Naive thymus-derived CD8-positive, alpha-beta T cell (primary cell): ENCODE results near the gene OR2A14. TPM values are rescaled to one million over a fixed set of nuclear protein-coding genes. Genes with fewer than 3 reads are reported as not detected.
"Not testable (repeated sequence)": the region's sequence is repeated elsewhere in the genome, so short reads cannot be mapped to it uniquely, and the experiment has no call there.

Experiments
- ATAC-seq, 2 donors: fragments of 150-1000 bp; cut with Tn5 transposase in 1 of 2; sonication (Bioruptor Pico), chemical (Tn5 transposase) in 1 of 2; 1 replicate in 1 of 2; 2 replicates in 1 of 2; pipeline ENCODE4 v1.10.0; 2021; ENCODE audit warnings: mild to moderate bottlenecking in 2 of 2, moderate library complexity in 2 of 2
- POLR2A ChIA-PET: fragments of 350-600 bp; sonication (Branson Sonifier 250); formaldehyde crosslinking; loops from one replicate; lab custom pipeline; 2021; ENCODE audit warnings: antibody characterized with exemption; lab: Charles Lee
- DNase-seq, 10 donors: peaks; one replicate each; pipeline versions ENCODE4 v3.0.0 to v3.0.0-alpha.2; 2020 to 2022
- H3K27ac Mint-ChIP-seq, 10 donors: one replicate each; pipeline ENCODE4 v1.8.0; 2020 to 2022; ENCODE audit warnings: mild to moderate bottlenecking in 10 of 10, mixed read lengths in 10 of 10, moderate library complexity in 4 of 10, inconsistent platforms in 1 of 10
- H3K27me3 Mint-ChIP-seq, 5 donors: one replicate each; pipeline ENCODE4 v1.8.0; 2021 to 2022; ENCODE audit warnings: mixed read lengths in 5 of 5
- H3K36me3 Mint-ChIP-seq, 3 donors: one replicate each; pipeline ENCODE4 v1.8.0; 2020 to 2022; ENCODE audit warnings: mixed read lengths in 3 of 3, mild to moderate bottlenecking in 2 of 3, inconsistent platforms in 1 of 3
- H3K4me1 Mint-ChIP-seq, 4 donors: one replicate each; pipeline ENCODE4 v1.8.0; 2021 to 2022; ENCODE audit warnings: mixed read lengths in 4 of 4
- H3K4me3 Mint-ChIP-seq, 10 donors: one replicate each; pipeline ENCODE4 v1.8.0; 2020 to 2022; ENCODE audit warnings: mild to moderate bottlenecking in 10 of 10, mixed read lengths in 10 of 10, moderate library complexity in 6 of 10, inconsistent platforms in 1 of 10
- H3K9me3 Mint-ChIP-seq, 9 donors: one replicate each; pipeline ENCODE4 v1.8.0; 2020 to 2022; ENCODE audit warnings: mixed read lengths in 9 of 9, mild to moderate bottlenecking in 3 of 9, inconsistent platforms in 1 of 9, moderate library complexity in 1 of 9
- polyA plus RNA-seq, 3 donors: library from polyadenylated mRNA; unstranded; fragments of 300-500 nt; fragmentation: Illumina TruSeq; gene quantifications; one replicate each; pipeline ENCODE4 v1.2.3, GENCODE V29; 2021
- total RNA-seq, 8 experiments: library from RNA in 2 of 8; stranded (reverse) in 2 of 8; gene quantifications; one replicate each; pipeline ENCODE4 v1.2.3 and lab custom pipeline; 2021 to 2026

Gene OR2A14
- total and polyA plus RNA-seq, 5 experiments from 2014 or later, result not detected

GRCh38 chr7:144171594-144172350 is 48.8 kb downstream of the OR2A14 start:
- H3K9me3 Mint-ChIP-seq, result peaks cover 0 to 22% (median 2%) of the 10 kb centered on the region in 9 donors
- H3K4me1 Mint-ChIP-seq, DNase-seq, ATAC-seq, H3K4me3 Mint-ChIP-seq, POLR2A ChIA-PET, H3K36me3 Mint-ChIP-seq: not testable (repeated sequence)
- H3K27me3 Mint-ChIP-seq, result peaks cover 0 to 13% (median under 1%) of the 10 kb centered on the region in 5 donors
- H3K27ac Mint-ChIP-seq, result peak overlapping the region in 1 of 10 donors; percentile 70

GRCh38 chr7:144174613-144175012 is 51.6 kb downstream of the OR2A14 start:
- POLR2A ChIA-PET, result no interaction called here
- Mint-ChIP-seq H3K27me3 (peaks cover 0 to 27% (median 2%) of the 10 kb centered on the region in 5 donors), H3K4me1 (peaks cover 3 to 6% (median 3%) of the 10 kb centered on the region in 4 donors), H3K4me3 (no peak overlapping the region), H3K27ac (no peak overlapping the region), H3K36me3 (peaks cover 0 to 8% (median 2%) of the 10 kb centered on the region in 3 donors), H3K9me3 (peaks cover 0 to 20% (median 1%) of the 10 kb centered on the region in 9 donors)
- ATAC-seq (no peak), DNase-seq (no peak)

GRCh38 chr7:144178380-144179164 is 55.6 kb downstream of the OR2A14 start:
- H3K27me3 Mint-ChIP-seq, result peaks cover 0 to 27% (median 2%) of the 10 kb centered on the region in 5 donors
- H3K4me3 Mint-ChIP-seq, H3K36me3 Mint-ChIP-seq, H3K9me3 Mint-ChIP-seq, H3K27ac Mint-ChIP-seq, H3K4me1 Mint-ChIP-seq, POLR2A ChIA-PET: not testable (repeated sequence)
- DNase-seq, result peak in 7 of 10 donors; percentile 35 to 69 (median 43)
- peak; percentile 90 to 99 for ATAC-seq

- ATAC-seq, H3K36me3 Mint-ChIP-seq, H3K4me1 Mint-ChIP-seq, H3K27ac Mint-ChIP-seq, POLR2A ChIA-PET, DNase-seq, H3K9me3 Mint-ChIP-seq, H3K4me3 Mint-ChIP-seq: not testable (repeated sequence)
- H3K27me3 Mint-ChIP-seq, result peaks cover 0 to 27% (median 2%) of the 10 kb centered on the region in 5 donors
These were observed 56.1 kb downstream of the OR2A14 start for GRCh38 chr7:144179165-144179479.

Other genes starting within 250 kb of the OR2A14 start
- 10 to 100 TPM; 16.9 to 19.2 TPM for gene TCAF1, start 221.0 kb upstream of the OR2A14 start, total RNA-seq
- gene TCAF1, start 221.0 kb upstream of the OR2A14 start, polyA plus RNA-seq, result 10 to 100 TPM in 2 of 3 donors, 1 to 10 TPM in 1; 8.9 to 15.2 (median 12.8) TPM
- gene OR2F2, start 187.9 kb upstream of the OR2A14 start, total RNA-seq, result not detected
- not detected for gene OR2F2, start 187.9 kb upstream of the OR2A14 start, polyA plus RNA-seq
- not detected for gene OR2F1, start 168.3 kb upstream of the OR2A14 start, total RNA-seq
- gene OR2F1, start 168.3 kb upstream of the OR2A14 start, polyA plus RNA-seq, result not detected
- gene OR6B1, start 122.9 kb upstream of the OR2A14 start, total RNA-seq, result not detected
- gene OR6B1, start 122.9 kb upstream of the OR2A14 start, polyA plus RNA-seq, result not detected
- gene OR2A5, start 74.2 kb upstream of the OR2A14 start, total RNA-seq, result not detected
- under 1 TPM in 1 of 3 donors, not detected in 2; 0.05 TPM for gene OR2A5, start 74.2 kb upstream of the OR2A14 start, polyA plus RNA-seq
- not detected for gene OR2A25, start 53.4 kb upstream of the OR2A14 start, total RNA-seq
- gene OR2A25, start 53.4 kb upstream of the OR2A14 start, polyA plus RNA-seq, result not detected
- not detected for gene OR2A12, start 36.9 kb upstream of the OR2A14 start, total RNA-seq
- gene OR2A12, start 36.9 kb upstream of the OR2A14 start, polyA plus RNA-seq, result not detected
- not detected for gene OR2A2, start 13.6 kb upstream of the OR2A14 start, total RNA-seq
- not detected for gene OR2A2, start 13.6 kb upstream of the OR2A14 start, polyA plus RNA-seq
- 1 to 10 TPM; 1.8 to 1.9 TPM for gene CTAGE4, start 60.3 kb downstream of the OR2A14 start, total RNA-seq
- under 1 TPM in 1 of 3 donors, not detected in 2; 0.44 TPM for gene CTAGE4, start 60.3 kb downstream of the OR2A14 start, polyA plus RNA-seq
- gene ARHGEF35, start 72.7 kb downstream of the OR2A14 start, total RNA-seq, result 1 to 10 TPM; 4.2 to 5.0 TPM
- 1 to 10 TPM in 2 of 3 donors, under 1 TPM in 1; 0.87 to 2.4 (median 2.4) TPM for gene ARHGEF35, start 72.7 kb downstream of the OR2A14 start, polyA plus RNA-seq
- gene OR2A42, start 116.4 kb downstream of the OR2A14 start, total RNA-seq, result under 1 TPM in 1 of 2 experiments, not detected in 1; 0.16 TPM
- under 1 TPM in 1 of 3 donors, not detected in 2; 0.09 TPM for gene OR2A42, start 116.4 kb downstream of the OR2A14 start, polyA plus RNA-seq
- 1 to 10 TPM; 5.5 to 5.9 TPM for gene OR2A7, start 141.6 kb downstream of the OR2A14 start, total RNA-seq
- under 1 TPM; 0.23 to 0.74 (median 0.67) TPM for gene OR2A7, start 141.6 kb downstream of the OR2A14 start, polyA plus RNA-seq
- gene CTAGE8, start 146.1 kb downstream of the OR2A14 start, total RNA-seq, result 1 to 10 TPM; 1.2 to 1.3 TPM
- under 1 TPM in 1 of 3 donors, not detected in 2; 0.47 TPM for gene CTAGE8, start 146.1 kb downstream of the OR2A14 start, polyA plus RNA-seq
- gene OR2A1, start 189.2 kb downstream of the OR2A14 start, total RNA-seq, result not detected
- gene OR2A1, start 189.2 kb downstream of the OR2A14 start, polyA plus RNA-seq, result under 1 TPM in 2 of 3 donors, not detected in 1; 0.55 to 0.76 TPM
- gene ARHGEF5, start 232.2 kb downstream of the OR2A14 start, total RNA-seq, result 10 to 100 TPM; 11.9 to 12.9 TPM
- 1 to 10 TPM in 1 of 3 donors, under 1 TPM in 2; 0.45 to 3.0 (median 0.66) TPM for gene ARHGEF5, start 232.2 kb downstream of the OR2A14 start, polyA plus RNA-seq